NCI-H2081 (cell line): ENCODE measurements around the gene TSHB.

ENCODE experiments used
- DNase-seq, 2 experiments: peaks; one replicate each; lab custom pipeline; 2025; lab: John Stamatoyannopoulos, UW

TSHB gene

DNA sequence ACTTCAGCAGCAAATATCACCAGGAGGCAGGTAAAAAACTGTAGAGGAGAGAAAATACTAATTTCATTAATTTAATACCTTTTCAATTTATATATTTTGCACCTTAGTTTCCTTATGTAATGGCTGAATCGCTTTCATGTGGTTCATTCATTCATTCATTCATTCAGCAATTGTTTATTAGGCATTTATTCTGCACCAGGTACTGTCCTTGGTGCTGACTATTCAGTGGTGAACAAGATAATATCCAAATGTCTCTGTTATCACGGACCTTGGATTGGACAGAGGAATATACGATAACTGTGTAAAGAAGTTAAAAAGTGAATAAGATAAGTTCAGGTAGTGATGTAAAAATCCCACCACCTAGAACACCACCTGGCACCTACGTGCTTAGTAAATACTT is 30.9 kb downstream of the TSHB start:
- no peak for DNase-seq

DNA sequence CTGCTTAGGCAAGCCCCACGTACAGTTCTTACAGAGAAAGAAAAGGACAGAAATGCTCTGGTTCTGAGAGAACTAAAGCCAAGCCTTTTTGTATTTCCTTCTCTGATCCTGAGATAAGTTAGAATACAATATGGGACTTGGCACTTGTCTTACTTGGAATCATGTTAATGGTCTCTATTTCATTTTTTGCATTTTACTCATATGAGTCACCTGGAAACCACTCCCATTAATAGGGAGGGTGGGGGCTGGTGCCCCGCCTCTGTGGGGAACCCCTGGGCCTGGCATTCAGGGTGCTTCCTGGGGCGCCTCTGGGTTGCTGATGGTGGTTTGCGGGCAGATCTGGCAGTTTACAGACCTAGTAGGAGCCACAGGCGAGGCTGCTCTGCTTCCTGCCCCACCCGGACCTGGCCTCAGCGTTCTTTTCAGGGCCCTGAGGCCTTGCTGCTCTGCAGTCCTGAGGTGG is 32.9 kb downstream of the TSHB start:
- no peak for DNase-seq

DNA sequence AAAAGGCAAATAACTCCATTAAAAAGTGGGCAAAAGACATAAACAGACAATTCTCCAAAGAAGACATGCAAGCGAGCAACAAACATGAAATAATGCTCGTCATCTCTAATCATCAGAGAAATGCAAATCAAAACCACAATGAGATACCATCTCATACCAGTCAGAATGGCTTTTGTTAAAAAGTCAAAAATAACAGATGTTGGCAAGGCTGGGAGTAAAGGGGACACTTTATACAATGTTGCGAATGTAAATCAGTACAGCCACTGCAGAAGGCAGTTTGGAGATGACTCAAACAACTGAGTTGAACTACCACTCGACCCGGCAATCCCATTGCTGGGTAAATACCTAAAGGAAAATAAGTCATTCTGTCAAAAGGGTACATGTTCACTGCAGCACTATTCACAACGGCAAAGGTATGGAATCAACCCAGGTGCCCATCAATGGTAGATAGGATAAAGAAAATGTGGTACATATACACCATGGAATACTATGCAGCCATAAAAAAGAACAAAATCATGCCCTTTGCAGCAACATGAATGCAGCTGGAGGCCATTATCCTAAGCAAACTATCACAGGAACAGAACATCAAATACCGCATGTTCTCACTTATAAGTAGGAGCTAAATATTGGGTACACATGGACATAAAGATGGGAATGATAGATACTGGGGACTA is 33.7 kb downstream of the TSHB start:
- DNase-seq, result no peak

DNA sequence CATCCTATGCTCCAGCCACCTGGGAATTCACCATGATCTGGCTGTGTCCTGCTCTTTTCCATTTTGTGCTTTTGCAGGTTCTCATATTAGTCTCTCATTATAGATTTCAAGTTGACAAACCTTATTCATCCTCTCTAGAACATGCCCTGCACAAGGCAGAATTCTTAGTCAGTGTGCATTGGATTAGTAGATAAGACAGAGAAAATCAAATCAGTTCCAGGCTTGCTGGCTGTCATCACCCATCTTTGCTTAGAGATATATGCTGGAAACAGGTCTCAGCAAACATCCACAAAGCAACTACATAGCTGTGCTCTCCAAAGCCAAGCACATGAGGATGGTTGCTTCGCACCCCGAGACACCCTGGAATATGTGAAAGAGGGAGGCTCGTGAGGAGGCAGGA is 34.8 kb downstream of the TSHB start:
- no peak for DNase-seq

DNA sequence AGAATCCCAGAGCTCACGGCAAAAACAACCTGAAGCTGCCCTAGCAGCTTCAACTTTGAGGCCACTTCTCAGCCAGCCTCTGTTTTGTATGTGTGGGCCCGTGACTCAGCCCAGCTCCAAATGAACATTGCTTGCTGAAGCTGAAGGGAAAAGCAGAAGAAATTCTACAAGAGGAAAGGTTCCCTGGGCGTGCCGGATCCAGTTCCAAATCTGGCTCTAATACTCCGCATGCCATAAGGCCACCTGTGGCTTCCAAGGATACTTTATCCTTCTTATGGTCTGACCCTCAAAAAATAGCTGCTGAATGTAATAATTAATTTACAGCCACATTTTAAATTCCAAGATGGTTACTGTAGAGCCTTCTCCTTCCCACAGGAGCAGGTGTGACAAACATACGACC is 35.4 kb downstream of the TSHB start:
- DNase-seq, result no peak

DNA sequence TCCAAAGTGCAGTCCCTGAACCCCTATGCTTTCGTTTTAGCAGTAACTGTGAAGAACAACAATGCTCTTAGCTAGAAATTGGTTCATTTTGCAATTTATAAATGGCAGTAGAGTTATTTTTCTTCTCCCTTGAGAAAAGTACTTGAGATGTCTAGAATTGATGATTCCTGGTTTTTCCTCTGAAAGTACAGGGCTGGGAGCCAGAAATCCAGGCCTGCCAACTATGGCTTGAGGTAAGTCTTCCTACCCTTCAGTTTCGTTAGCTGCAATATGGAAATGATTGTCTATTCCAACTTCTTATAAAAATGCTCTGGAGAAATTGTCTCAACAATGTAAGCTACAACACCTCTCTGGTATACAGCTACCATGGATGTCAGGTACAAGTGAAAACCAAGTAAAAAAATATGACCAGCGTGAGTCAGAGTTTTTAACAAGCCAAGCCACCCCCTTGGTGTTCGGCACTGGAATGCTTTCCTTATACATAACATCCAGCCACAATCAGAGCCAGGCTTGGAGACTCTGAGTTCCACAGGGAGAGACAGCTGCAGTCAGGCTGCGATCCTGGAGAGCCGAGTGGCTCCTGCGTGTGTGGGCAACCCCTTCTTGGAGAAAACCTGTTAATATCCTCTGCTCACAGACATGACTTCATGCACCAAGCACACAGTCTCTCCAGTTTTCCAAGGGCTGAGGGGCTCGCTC is 37.7 kb downstream of the TSHB start:
- DNase-seq, result no peak

DNA sequence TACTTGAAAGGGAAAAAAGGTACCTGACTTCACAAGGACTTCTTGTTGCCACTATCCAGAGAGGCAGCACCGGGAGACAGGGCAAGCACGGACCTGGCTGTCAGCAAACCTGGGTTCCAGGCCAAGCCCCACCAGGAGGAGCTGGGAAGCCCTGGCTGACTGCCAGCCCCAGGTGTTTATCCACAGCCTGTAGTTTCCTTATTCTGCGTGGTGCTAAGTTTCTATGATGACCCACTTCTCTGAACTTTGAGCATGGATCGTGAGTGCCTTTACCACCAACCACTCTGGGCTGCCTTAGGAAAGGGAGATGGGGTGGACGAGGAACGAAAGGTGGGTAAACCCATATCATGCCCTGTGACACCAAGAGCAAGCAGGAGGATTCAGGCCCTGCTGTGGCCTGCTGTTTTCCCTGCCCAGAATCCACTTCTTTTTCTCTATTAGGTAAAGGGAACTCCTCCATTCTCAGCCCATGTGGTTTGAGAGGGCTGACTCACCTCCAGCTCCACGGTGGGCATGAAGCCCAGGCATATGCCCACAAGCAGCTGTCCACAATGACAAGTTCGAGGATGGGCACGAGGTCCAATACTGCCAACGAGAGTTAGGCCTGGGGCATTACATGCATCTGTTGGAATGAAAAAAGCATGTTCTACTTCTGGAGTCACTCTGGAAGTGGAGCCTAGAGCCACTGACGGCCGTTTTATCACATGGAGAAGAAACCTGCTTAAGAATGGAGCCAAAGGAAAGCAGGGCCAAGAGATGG is 39.4 kb downstream of the TSHB start:
- DNase-seq, result peak in 1 of 2 experiments; percentile 26

DNA sequence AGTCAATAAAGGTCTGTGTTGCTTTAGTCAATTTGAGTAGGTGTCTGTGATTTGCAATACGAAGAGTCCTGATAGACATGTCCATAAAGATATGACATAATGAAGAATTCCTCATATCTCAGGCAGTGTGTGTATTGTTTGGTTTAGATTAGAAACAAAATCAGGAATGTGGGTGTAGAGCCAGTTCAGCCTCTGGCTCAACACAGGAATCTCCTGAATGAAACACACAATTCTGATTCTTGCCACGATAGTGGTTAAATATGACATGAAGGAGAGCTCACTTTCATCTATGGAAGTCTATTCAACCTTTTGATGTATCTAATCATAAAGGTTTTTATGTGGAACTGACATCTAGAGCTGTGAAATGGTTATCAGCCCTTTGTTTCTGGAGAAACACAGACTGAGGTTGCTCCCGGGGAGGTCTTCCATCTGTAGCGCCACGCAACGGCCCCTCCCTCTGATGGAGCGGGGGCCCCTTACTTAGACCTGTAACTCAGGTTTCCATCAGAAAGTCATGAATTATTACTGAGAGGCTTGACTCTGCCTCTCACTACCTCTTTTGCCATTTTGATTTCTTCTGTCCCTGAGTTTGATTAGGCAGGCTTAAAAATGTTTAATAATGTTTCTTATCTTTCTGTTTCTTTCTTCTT is 40.2 kb downstream of the TSHB start:
- no peak for DNase-seq

DNA sequence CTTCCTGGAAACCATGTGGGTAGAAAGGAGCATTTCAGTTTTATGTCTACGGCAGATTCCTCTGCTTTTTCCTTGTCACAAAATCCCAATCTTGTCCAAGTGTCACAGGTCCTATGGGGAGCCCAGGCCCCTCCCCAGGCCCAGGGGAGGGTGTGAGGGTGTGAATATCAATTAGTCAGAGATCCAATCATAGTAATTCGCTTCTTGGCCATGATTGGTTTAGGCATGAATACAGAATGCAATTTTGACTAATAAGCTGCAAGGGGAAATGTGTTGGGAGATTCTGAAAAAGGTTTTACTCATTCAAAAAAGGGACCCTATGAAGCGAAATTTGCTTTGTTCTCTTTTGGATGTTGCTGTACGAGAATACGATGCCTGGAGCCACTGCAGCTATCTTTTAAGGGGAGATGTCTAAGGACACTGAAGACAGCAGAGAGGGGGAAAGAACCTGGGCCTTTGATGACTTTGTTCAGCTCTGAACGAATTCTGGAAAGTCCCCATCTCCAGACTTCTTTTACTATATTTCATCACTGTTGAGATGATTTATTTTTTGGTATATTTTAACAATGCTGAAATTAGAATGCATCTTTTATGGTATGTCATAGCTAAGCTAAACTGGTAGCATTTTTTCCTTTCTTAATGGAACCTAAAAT is 41.5 kb downstream of the TSHB start:
- no peak for DNase-seq

DNA sequence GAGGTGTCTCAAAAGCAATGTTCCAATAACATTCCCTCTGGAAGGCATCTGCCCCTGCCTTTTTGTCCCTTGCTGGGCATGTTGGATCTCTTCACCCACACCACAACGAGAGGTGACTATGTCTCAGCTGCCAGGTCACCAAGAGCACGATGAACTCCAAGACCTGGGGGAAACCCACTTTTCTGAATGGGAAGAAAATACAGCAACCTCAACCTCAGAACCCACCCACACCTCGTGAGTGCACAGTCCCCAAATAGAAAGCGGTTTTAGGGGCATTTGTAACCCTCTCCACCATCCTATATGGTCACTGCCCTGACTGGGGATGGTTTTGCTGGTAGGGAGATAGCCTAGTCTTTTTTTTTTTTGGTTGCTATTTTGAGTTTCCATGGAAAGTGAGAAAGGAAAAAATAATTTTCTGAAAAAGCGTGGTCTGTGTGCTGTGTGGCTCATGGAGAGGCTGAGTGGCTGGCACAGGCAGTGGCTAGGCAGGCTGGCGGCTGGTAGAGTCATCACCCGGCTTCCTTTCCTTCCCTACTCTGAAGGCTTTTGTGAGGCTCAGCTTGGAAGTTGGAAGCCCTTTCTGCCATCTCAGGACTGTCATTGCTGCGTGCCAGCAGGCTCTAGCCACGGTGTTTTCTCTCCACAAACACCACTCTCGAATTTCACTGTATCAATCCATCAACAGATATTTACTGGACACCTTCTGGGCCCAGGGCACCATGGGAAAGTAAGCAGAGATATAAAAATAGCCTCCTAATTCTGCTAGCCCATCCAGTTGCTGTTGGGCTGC is 43.9 kb downstream of the TSHB start:
- DNase-seq, result no peak

DNA sequence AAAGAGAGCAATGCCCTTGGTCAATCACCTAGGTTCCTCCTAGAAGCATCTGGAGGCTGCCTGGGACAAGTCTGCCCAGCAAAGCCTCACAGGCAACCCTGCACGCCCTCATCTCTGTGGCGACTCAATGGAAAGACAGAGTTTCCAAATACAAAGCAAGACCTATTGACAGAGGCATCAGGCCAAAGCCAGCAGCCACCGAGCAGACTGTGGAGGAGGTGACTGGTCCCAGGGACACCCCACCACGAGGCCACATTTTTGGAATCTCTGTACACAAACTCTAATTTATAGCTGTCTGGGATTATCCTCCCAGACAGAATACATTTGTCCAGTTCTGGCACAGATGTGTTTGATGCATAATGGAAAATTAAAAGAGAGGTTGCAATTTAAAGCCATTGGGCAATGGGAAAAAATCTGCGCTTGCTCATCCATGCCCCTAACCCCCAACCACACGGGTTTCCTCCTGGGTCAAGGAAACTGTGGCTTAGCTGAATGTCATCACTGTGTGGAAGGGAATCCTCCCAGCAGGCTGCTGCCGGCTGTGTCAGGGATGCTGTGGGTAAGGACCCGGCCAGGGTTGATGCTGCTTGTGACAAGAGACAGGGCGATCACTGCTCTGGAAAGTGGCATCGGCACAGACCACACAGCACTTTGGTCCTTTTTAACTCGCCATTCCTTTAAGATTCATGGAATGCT is 45.4 kb downstream of the TSHB start:
- no peak for DNase-seq

DNA sequence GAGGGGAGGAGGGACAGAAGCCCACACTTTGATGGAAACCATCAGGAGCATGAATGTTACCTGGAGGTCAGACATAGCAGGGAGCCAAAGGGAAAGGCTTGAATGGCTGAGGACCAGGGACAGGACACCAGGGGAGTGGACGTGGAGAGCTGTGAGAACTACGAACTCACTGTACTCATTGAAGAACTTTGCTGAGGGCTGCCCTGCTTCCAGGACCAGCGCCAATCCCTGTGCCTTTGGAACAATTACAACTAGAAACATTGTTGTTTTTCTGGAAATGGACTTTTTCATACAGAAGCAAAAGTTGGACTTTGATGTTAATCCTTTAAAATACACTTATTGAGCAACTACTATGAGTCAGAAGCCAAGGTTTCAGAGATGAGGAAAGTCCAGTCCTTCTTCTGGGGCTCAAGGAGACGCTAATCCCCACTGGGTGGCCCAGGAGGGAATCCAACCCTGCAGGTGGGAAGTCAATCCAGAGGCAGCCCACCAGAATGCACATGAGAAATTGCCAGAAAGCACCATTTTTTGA is 46.8 kb downstream of the TSHB start:
- no peak for DNase-seq

DNA sequence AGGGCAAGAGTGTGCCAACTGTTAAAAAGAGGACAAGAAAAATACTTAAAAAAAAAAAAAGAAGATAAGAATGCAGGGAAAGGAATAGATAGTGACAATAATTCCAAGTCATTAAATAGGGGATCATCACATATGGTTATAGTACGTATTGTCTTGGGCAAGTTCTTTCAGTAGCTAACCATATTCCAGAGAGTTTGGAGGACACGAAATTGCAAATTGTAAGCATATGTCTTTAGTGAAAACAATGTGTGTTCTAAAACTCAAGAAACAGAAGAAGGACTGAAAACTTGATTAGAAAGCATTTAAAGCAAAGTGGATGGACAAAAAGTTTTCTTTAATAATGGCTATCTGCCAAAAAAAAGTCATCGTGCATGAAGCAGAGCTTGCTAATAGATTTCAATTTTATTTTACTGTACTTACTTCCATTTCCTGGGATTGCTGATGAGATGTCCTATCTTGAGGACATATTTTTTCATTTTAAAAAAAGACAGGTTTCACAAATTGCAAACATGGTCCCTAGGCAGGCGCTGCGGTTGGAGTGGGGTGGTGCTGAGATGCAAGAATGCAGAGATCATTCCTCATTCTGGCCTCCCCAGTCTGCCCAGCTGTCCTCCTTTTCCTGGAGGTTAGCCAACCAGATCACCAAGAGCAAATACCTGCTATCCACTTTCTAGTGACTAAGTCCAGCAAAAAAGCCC is 47.8 kb downstream of the TSHB start:
- DNase-seq, result no peak

DNA sequence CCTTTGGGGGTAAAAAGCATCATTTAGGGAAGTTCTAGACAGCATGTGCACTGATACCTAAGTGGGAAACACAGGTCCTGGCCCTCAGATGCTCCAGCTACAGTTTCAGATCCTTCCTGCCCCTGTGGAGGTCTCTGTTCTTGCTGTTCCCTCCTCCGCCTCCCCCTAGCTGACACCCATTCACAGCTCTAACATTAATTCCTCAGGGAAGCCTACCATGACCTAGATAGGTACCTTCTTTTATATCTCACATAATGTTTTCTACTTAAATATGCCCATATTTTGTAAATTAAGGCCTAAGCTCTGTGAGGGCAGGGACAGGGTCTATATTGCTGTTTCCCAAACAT is 48.3 kb downstream of the TSHB start:
- DNase-seq, result no peak

DNA sequence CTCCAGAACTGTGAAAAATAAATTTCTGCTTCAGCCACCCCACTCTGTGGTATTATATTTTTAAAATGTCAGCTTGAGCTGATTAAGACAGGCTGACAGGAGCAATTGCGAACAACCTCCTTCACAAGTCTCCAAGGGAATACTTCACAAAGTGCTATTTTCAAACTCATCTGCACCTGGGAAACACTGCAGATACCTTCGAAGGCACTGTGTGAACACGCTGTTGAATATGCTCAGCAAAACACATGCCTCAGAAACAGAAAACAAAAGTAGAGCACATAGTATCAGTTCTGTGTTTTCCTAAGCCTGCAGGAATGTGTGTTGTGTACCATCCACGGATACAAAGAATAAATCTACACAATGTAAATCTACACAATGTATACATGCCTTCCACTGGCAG is 49.1 kb downstream of the TSHB start:
- DNase-seq, result no peak

DNA sequence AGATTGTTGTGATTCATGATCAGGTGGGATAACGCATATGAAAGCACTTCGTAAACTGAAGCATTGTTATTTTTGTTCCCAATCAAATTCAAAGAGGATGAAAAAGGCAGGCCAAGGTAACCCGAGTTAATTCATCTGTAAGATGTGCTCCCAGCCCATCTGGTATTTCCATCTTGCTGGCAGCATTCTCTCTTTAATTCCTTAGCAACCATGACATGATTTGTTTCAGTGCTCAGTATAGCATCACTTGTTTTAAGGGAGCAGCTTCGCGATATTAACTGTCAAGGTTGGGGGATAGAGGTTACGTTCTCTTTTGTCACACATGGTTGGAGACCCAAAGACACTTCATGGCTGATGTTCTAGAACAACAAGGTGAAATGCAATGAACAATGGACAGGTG is 53.3 kb downstream of the TSHB start:
- no peak for DNase-seq
